ENCODE measurements around the gene MINDY1. TPM values are rescaled to one million over a fixed set of nuclear protein-coding genes. Genes with fewer than 3 reads are reported as not detected.

Gene MINDY1, protein sequence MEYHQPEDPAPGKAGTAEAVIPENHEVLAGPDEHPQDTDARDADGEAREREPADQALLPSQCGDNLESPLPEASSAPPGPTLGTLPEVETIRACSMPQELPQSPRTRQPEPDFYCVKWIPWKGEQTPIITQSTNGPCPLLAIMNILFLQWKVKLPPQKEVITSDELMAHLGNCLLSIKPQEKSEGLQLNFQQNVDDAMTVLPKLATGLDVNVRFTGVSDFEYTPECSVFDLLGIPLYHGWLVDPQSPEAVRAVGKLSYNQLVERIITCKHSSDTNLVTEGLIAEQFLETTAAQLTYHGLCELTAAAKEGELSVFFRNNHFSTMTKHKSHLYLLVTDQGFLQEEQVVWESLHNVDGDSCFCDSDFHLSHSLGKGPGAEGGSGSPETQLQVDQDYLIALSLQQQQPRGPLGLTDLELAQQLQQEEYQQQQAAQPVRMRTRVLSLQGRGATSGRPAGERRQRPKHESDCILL
- total RNA-seq: 13.4 and 15.0 TPM in 2 replicates

DNA sequence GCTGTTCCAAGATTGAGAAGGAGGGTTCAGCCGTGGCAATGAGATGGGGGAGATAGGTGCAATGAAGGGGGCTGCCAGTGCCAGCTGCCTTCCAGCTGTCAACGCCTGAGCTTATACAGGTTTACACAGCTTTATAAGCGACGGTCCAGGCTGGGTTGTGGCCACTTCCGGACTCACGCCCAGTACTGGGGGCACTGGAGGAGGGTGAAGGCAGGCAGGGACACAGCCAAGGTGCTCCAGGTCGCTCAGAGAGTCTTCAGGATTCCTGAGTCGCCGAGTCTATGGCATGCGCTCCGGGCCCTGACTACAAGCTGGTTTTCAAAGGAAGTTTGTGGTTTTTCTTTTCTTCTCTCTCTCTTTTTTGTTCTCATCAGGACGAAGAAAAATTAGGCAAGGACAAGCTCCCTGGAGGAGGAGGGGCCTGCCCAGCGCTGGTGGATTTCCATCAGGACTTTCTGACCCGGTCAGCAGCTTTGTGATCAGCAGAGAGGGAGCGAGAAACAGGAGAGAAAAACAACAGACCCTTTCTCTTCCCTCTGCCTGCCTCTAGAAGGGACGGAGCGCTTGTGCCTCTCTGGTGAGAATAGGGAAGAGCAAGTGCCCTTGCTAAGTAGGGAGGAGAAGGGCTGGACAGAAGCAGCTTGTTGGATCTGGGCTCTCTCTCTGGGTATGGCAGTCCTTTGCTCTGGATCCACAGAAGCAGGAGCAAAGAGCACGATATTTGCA is at the start of gene MINDY1:
Gene MINDY1, minus strand, starts transcription at position 576 of the 726 bp plus-strand sequence. CDS start 4,285 bp downstream, outside the sequence.

DNA sequence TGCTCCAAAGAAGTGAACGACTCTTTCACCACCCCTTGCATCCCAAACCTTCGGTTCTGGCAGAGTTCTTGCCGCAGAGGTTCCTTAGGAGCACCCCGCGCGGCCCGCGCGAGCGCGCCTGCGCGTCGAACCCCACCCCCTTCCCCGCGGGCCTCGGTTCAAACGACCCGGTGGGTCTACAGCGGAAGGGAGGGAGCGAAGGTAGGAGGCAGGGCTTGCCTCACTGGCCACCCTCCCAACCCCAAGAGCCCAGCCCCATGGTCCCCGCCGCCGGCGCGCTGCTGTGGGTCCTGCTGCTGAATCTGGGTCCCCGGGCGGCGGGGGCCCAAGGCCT is 40.9 kb upstream of the MINDY1 start, which contains the start of gene C1orf56:
Gene C1orf56, plus strand, starts transcription at position 161 of the 334 bp plus-strand sequence. Its CDS starts 97 bp downstream, at position 258.

DNA sequence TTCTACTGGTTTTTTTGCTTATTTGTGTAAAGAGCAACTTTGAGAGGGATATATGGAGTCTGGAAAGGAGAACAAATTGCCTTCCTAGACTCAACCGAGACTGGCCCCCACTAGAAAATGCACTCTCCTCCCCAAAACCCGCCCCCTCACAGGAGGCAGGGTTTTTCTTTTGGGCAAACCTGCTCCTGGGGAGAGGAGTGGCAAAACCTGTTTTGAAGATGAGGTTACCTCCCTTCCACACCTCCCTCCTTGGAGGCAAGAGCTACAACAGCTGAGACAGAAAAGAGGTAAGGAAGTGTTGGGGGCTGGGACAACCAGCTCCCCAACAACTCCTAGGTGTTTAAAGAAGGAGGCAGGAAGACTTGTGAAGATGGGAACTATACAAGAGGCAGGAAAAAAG is 29.7 kb upstream of the MINDY1 start, which contains the start of gene BNIPL:
Gene BNIPL, plus strand, starts transcription at position 231 of the 400 bp plus-strand sequence. Its CDS starts 140 bp downstream, at position 371.

DNA sequence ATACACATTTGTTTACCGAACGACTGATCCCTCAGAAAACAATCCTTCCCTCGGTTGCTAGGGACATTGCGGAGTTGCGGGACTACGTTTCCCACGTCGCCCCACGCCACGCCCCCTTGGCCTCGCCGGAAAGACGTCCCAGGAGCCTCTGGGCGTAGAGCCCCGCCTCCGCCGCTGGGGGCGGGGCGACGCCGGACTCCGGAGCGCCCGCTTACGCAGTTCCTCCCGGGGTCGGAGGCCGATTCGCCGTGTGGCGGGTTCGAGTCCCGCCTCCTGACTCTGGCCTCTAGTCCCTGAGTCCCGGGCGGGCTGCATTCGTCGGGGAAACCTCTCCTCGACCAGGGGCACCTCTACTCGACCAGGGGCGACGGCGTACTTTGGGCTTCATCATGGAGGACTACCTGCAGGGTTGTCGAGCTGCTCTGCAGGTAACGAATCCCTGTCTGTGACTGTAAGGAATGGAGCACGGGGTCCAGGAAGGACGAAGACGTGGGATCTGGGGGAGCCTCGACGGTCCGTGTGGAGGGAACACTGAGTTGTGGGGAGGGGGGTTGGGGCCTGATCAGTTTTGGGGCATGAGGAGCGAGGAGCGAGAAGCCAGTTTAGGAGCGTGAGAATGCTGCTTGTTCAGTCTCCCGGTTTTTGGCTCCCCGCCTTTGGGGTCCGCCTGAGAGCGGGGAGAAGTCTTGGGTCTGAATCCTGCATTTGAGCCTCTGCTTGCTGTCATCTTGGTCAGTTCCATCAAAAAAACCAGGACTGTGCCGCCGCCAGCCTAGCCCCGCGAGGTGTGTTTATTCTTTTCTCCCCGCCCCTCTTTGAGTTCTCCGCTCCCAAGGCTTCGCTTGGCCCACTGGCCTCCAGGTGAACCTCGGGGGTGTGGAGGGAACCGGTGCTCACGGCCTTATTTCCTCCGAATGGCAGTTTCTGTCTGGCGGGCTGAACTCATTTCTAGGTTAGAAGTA is 1.8 kb upstream of the MINDY1 start, which contains the start of gene PRUNE1:
Gene PRUNE1, plus strand, starts transcription at position 206 of the 962 bp plus-strand sequence. Its CDS starts 184 bp downstream, at position 390.

DNA sequence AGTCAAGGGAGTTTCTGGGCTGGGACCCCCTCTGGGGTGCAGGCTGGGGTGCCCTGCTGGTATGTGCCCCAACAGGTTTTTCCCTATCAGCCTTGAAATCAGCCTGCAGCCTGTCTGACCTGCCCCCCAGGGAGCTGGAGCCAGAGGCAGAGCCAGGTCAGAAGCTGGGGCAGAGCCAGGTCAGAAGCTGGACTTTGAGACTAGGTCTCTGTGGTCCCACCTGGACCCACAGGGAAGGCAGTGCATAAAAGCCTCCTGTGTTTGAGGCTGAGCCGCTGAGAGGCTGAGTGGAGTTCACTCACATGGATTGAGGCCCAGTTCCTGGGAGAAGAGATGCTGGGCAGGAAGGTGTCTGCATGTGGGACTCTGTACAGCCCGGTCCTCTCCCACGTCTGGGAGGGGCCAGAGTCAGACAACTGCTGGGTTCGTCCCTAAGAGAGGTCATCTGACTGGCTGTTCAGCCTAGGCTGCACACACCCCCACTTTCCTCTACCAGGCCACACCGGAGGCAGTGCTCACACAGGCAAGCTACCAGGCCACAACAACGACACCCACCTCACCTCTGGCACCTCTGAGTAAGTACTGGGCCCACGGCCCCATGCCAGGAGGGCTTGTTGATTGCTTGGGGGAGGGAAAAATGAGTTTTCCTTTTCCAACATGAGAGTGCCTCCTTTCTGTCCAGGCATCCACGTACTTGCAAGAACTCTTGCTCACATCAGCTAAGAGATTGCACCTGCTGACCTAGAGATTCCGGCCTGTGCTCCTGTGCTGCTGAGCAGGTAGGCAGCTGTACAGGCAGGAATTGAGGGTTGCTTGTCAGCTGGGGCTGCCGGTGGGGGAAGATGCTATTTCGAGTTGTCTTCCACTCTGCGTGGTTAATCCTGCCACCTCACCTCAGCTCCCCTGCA is 24.6 kb downstream of the MINDY1 start, which contains the start of gene ANXA9:
Gene ANXA9, plus strand, starts transcription at position 488 of the 908 bp plus-strand sequence. CDS start 814 bp downstream, outside the sequence.

DNA sequence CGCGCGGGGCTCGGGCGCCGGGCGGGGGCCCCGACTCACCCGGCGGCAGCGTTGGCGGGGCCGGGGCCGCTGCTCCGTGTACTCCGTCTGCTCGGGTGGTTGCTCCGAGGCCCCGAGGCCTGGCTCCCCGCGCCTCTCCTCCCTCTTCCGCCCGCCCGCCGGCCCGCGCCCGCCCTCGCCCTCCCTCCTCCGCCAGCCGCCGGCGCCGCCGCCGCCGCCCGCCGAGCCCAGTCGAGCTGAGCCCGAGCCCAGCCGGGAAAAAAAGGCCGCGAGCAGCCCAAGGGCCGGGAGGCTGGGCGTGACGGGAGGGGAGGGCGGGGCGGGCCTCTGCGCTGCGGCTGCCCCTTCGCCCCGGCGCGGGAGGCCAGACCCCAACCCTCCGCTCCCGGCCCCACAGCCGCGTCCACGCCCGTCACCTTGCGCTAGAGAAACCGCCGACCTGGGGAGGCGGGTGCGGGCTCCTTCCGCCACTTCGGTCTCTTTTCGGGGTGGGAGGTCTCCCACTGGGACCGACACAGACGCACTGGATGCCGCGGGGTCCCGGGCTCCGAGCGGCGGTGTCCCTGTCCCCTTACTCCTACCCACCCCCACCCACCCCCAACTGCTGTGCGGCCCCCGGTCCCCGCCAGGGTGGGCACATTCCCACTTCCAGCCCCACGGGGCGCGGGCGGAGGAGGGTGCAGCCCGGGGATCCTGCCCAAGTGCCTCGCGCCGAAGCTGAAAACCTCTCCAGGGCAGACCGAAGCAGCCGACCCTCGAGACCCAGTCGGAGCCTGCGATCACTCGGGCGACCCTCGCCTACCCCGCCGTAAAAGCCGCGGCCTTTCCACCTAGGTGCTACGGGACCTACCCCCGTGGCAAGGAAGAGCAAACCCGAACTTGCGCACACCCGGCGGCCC is 31.9 kb downstream of the MINDY1 start, which contains the start of gene CERS2:
Gene CERS2, minus strand, starts transcription at position 256 of the 899 bp plus-strand sequence. CDS start 5,745 bp downstream, outside the sequence.

Other genes starting within 250 kb of the MINDY1 start
- gene CTSS, start 241.1 kb downstream of the MINDY1 start, total RNA-seq: 2.3 and 6.1 TPM in 2 replicates
- gene CTSK, start 198.6 kb downstream of the MINDY1 start, total RNA-seq: 224 and 295 TPM in 2 replicates
- gene ARNT, start 130.3 kb downstream of the MINDY1 start, total RNA-seq: 46.3 and 54.3 TPM in 2 replicates
- gene CTXND2, start 119.8 kb downstream of the MINDY1 start, total RNA-seq: not detected in 2 replicates
- gene SETDB1, start 80.5 kb downstream of the MINDY1 start, total RNA-seq: 35.9 and 42.5 TPM in 2 replicates
- gene CERS2, start 32.1 kb downstream of the MINDY1 start, total RNA-seq: 87.1 and 170 TPM in 2 replicates
- 0.17 and 0.29 TPM in 2 replicates for gene ANXA9, start 24.6 kb downstream of the MINDY1 start, total RNA-seq
- gene PRUNE1, start 1.5 kb upstream of the MINDY1 start, total RNA-seq: 7.1 and 9.8 TPM in 2 replicates
- under 0.01 and 0.17 TPM in 2 replicates for gene BNIPL, start 29.7 kb upstream of the MINDY1 start, total RNA-seq
- 1.7 and 4.8 TPM in 2 replicates for gene C1orf56, start 40.8 kb upstream of the MINDY1 start, total RNA-seq
- 36.5 and 40.7 TPM in 2 replicates for gene CDC42SE1, start 52.7 kb upstream of the MINDY1 start, total RNA-seq
- gene MLLT11, start 53.5 kb upstream of the MINDY1 start, total RNA-seq: 2.9 and 3.1 TPM in 2 replicates
- 14.0 and 23.7 TPM in 2 replicates for gene GABPB2, start 63.9 kb upstream of the MINDY1 start, total RNA-seq
- 1.2 and 1.3 TPM in 2 replicates for gene SEMA6C, start 139.7 kb upstream of the MINDY1 start, total RNA-seq
- not detected in 2 replicates for gene TNFAIP8L2, start 149.7 kb upstream of the MINDY1 start, total RNA-seq
- 5.8 and 6.1 TPM in 2 replicates for gene LYSMD1, start 159.0 kb upstream of the MINDY1 start, total RNA-seq
- 21.8 and 27.5 TPM in 2 replicates for gene SCNM1, start 159.2 kb upstream of the MINDY1 start, total RNA-seq
- gene TMOD4, start 169.1 kb upstream of the MINDY1 start, total RNA-seq: 0.17 and 0.29 TPM in 2 replicates
- 37.9 and 50.6 TPM in 2 replicates for gene VPS72, start 183.3 kb upstream of the MINDY1 start, total RNA-seq
- 57.2 and 70.8 TPM in 2 replicates for gene PIP5K1A, start 191.7 kb upstream of the MINDY1 start, total RNA-seq
- gene PSMD4, start 247.8 kb upstream of the MINDY1 start, total RNA-seq: 205 and 248 TPM in 2 replicates